ENCODE measurements around the gene DPEP1. TPM values are rescaled to one million over a fixed set of nuclear protein-coding genes. Genes with fewer than 3 reads are reported as not detected.

DPEP1 gene
- total RNA-seq, 2 donors from 2014 or later: 0.42 to 2.7 TPM

- TF ChIP-seq, protein P1, sequence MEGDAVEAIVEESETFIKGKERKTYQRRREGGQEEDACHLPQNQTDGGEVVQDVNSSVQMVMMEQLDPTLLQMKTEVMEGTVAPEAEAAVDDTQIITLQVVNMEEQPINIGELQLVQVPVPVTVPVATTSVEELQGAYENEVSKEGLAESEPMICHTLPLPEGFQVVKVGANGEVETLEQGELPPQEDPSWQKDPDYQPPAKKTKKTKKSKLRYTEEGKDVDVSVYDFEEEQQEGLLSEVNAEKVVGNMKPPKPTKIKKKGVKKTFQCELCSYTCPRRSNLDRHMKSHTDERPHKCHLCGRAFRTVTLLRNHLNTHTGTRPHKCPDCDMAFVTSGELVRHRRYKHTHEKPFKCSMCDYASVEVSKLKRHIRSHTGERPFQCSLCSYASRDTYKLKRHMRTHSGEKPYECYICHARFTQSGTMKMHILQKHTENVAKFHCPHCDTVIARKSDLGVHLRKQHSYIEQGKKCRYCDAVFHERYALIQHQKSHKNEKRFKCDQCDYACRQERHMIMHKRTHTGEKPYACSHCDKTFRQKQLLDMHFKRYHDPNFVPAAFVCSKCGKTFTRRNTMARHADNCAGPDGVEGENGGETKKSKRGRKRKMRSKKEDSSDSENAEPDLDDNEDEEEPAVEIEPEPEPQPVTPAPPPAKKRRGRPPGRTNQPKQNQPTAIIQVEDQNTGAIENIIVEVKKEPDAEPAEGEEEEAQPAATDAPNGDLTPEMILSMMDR (IDR thresholded peaks at IDR 0.05): no peak
- no peaks in the 10 kb centered on the region for H3K36me3 ChIP-seq
- H3K4me3 ChIP-seq: no peak overlapping the region
- intact Hi-C loops (cut with DNase I): no loop called here
- peaks cover 5% of the 10 kb centered on the region for H3K4me1 ChIP-seq
- no peaks in the 10 kb centered on the region for H3K27me3 ChIP-seq
- H3K9ac ChIP-seq (ENCODE audit: low read depth in 2 of 2, low read length in 2 of 2): no peak overlapping the region
- H3K27ac ChIP-seq: no peak overlapping the region
- no peak for DNase-seq
- H3K9me3 ChIP-seq: no peaks in the 10 kb centered on the region
These were observed 38.1 kb downstream of the DPEP1 start for GRCh38 chr16:89651584-89651983.

DNA sequence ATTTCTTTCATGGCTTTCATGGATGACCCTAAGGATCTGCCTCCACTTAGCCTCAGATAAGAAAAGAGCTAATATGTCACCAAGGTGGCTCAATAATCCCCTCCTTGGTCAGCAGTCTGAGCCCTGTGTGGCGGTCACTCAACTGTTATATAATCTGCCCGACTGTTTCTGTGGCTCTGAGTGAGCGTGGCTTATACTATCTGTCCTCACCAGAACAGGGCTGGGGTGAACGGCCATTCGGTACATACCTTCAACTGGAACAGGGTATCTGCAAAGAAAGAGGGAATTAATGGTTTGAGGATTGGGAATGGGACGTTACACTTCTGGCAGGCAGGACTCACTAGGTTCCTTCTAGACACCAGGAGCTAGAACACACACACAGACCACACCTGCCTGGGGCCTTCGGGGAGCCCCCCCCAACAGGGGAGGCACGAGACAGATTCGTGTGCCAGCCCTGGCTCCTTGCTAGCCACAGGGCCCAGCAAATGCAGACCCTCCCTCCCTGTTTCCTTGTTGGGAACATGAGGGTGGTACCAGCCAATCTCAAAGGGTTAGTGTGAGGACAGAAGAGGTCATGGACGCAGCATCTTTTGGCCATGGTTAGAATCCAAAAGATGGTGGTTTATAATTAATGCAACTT is 40.3 kb downstream of the DPEP1 start:
- TF ChIP-seq, protein P1 (IDR thresholded peaks at IDR 0.05): no peak
- no peaks in the 10 kb centered on the region for H3K9me3 ChIP-seq
- H3K9ac ChIP-seq (ENCODE audit: low read depth in 2 of 2, low read length in 2 of 2): no peak overlapping the region
- no peaks in the 10 kb centered on the region for H3K27me3 ChIP-seq
- intact Hi-C loops (cut with DNase I): no loop called here
- H3K36me3 ChIP-seq: no peaks in the 10 kb centered on the region
- H3K4me1 ChIP-seq: peaks cover 7% of the 10 kb centered on the region
- no peak overlapping the region for H3K27ac ChIP-seq
- DNase-seq: no peak
- H3K4me3 ChIP-seq: no peak overlapping the region

- no peaks in the 10 kb centered on the region for H3K36me3 ChIP-seq
- intact Hi-C loops (cut with DNase I): no loop called here
- H3K9ac ChIP-seq (ENCODE audit: low read depth in 2 of 2, low read length in 2 of 2): peak overlapping the region in 1 of 2 donors; percentile 12
- H3K27me3 ChIP-seq: no peaks in the 10 kb centered on the region
- TF ChIP-seq, protein P1 (IDR thresholded peaks at IDR 0.05): no peak
- H3K4me3 ChIP-seq: no peak overlapping the region
- H3K27ac ChIP-seq: no peak overlapping the region
- DNase-seq: peak; percentile 40
- peaks cover 7% of the 10 kb centered on the region for H3K4me1 ChIP-seq
- no peaks in the 10 kb centered on the region for H3K9me3 ChIP-seq
These were observed 41.7 kb downstream of the DPEP1 start for GRCh38 chr16:89655062-89655643.

DNA sequence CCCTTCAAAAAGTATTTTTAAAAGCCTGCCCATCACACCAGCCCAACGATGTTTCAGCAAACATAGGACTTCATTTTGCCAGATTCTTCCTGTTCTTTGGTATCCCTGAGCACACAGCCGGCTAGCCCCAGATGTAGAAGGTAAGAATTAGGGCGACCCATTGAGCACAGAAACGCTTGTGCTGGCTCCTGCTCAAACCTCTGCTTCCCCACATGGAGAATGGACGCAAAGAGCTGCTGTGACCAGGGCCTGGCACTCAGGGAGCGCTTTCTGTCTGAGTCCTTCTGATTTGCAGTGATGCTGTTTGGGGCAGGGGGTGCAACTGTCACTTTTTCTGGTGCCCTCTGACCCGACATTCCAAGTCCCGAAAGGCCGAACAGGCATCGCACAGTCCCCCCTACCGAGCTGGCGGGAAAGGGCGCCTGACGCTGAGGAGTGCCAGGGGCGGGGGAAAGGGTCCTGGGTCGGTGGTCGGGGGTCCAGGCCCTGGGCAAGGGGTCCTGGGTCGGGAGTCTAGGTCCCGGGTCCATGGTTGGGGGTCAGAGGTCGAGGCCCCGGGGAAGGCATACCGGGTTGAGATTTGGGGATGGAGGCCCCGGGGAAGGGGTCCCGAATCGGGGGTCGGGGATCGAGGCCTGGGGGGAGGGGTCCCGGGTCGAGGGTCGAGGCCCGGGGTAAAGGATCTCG is 43.1 kb downstream of the DPEP1 start:
- DNase-seq: no peak
- intact Hi-C loops (cut with DNase I): no loop called here
- H3K9me3 ChIP-seq: no peaks in the 10 kb centered on the region
- peaks cover 7% of the 10 kb centered on the region for H3K4me1 ChIP-seq
- H3K27me3 ChIP-seq: no peaks in the 10 kb centered on the region
- peak overlapping the region; percentile 89 to 94 for H3K9ac ChIP-seq (ENCODE audit: low read depth in 2 of 2, low read length in 2 of 2)
- TF ChIP-seq, protein P1 (IDR thresholded peaks at IDR 0.05): no peak
- no peaks in the 10 kb centered on the region for H3K36me3 ChIP-seq
- H3K4me3 ChIP-seq: peak overlapping the region; percentile 99
- no peak overlapping the region for H3K27ac ChIP-seq

- Histone ChIP-seq H3K4me3 (peak within 1 kb of the TSS; percentile 99), H3K27ac (peak within 1 kb of the TSS; percentile 75), H3K4me1 (peaks cover 7% of the 10 kb centered on the region), H3K9ac (ENCODE audit: low read depth in 2 of 2, low read length in 2 of 2) (peak within 1 kb of the TSS; percentile 89 to 94), H3K36me3 (no peaks in the 10 kb centered on the region), H3K27me3 (no peaks in the 10 kb centered on the region), H3K9me3 (no peaks in the 10 kb centered on the region)
- TF ChIP-seq, protein P1 (IDR thresholded peaks at IDR 0.05): no peak
- DNase-seq: peak; percentile 90
- intact Hi-C loops (cut with DNase I): no loop called here
These were observed 44.2 kb downstream of the DPEP1 start, which contains the start of the genes CHMP1A and SPATA33 for GRCh38 chr16:89657442-89658220. Gene CHMP1A (minus strand): TSS chr16:89657708. CDS start chr16:89657588, 120 bp downstream. Gene SPATA33 (plus strand): TSS chr16:89657836. CDS start chr16:89657912, 76 bp downstream.
